HG03571 (cell line): ENCODE data around the gene CDK2AP2.
"Not testable (repeated sequence)": the region's sequence is repeated elsewhere in the genome, so short reads cannot be mapped to it uniquely, and the experiment has no call there.

Experiments
- ATAC-seq: cut with Tn5 transposase; IDR thresholded peaks from one replicate; pipeline ENCODE4 v1.9.1; 2021; ENCODE audit not compliant: unreplicated experiment

Gene CDK2AP2

DNA sequence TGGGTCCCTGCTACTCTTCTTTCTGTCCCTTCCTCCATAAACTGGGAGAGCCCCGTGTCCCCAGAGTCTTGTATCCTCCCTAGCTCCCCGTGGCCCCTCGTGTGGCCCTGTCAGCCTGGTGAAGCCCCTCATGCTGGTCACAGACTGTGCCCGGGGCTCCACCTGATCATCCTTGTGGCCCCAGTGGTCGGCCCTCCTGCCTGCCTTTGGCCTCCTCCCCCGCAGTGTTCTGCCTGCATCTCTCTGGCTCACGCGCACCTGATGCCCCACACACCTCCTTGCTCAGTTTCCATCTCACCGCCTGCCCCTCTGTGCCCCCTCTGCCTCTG, 16.5 kb upstream of the CDK2AP2 start:
- ATAC-seq: no peak

- no peak for ATAC-seq
Observed at GRCh38 chr11:67523556-67524479, 15.9 kb upstream of the CDK2AP2 start.

DNA sequence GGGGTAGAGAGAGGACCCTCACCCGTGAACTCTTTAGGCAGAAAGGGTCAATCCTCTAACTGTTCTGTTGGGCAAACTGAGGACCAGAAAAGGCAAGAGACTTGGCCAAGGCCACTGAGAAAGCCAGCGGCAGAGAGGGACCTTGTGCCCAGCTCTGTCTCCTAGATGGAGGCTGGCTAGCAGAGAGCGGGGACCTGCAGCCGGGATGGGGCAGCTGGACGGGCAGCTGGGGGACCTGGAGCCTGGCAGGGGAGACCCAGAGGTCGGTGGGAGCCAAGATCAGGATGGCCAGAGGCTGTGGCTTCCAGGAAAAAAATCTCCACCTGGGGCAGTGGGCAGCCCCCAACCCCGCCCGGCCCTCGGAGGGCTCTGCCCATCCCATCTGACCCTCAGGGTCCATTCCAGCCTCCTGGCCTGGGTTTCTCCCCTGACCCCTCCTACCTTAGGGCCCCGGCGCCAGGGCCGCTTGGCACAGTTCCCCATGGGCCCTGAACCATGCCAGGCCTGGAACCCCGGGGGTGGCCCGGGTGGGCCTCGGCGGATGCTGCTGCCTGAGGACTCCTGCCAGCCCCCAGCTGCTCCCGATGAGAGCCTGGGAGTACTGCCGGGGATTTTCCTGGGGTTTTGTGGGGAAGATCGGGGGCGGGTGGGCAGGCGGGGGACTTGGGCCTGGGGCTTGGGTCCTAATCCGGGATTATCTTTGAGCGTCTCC, 15.0 kb upstream of the CDK2AP2 start, which contains the start of gene CABP2:
CABP2 (minus strand) TSS at position 603 of the 712 bp plus-strand sequence; CDS start at position 483, 120 bp downstream.
- ATAC-seq: no peak

- ATAC-seq: no peak
Observed at GRCh38 chr11:67522338-67522737, 14.4 kb upstream of the CDK2AP2 start.

- ATAC-seq: no peak
Observed at GRCh38 chr11:67521924-67522323, 14.0 kb upstream of the CDK2AP2 start.

DNA sequence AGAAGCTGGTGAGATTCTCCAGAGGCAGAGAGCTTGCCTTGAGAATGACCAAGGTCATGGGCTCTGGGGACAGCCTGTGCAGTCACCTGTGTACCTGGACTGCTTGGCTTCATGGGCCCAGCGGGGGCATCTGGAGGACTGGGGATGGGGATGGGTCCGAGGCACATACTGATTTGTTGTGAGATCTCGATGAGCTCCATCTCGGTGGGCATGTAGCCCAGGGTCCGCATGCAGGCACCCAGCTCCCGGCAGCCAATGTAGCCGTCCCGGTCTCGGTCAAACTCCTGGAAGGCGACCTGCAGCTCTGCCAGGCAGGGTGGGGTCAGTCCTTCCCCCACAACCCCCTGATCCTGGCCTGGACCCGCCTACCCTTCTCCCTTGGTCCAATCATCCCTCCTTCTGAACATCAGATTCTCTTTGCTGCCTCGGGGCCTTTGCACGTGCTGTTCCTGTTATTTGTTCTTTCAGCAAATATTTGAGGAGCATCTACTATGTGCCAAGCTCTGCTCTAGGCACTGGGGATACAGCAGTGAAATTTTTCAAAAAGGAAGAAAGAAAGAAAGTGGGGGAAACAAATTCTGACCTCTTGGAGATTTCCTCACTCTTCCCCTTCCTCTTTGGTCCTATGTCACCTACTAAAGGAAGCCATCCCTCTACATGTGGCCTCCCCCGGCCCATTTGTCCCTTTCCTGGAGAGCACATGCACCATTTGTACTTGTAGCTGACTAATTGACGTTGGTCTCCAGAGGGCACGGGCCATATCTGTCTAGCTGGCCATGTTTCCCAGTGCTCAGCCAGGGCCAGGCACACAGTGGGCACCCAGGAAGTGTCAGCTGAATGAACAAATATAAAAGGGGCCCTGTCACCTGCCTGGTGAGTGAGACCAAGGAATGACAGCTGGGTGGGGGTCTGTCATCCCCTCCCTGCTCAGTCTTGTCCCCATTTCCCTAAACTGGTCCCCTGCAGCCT, 13.2 kb upstream of the CDK2AP2 start:
- ATAC-seq: no peak

DNA sequence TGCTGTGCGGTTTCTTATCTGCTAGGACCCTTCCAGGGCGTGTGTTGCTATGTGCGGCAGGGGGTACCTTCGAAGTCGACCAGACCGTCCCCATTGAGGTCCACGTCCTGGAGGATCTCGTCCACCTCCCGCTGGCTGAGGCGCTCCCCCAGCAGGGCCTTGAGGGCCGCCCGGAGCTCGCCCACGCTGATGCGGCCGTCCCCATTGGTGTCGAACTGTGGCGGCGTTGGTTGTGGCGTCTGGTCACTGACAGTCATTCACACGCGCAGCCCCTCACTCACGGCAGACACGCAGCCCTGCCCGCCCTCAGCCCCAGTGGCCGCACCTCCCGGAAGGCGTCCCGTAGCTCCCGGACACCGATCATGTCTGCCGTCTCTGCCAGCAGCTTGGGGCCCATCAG, 11.8 kb upstream of the CDK2AP2 start:
- no peak for ATAC-seq

- no peak for ATAC-seq
Observed at GRCh38 chr11:67517784-67518552, 10.0 kb upstream of the CDK2AP2 start.

DNA sequence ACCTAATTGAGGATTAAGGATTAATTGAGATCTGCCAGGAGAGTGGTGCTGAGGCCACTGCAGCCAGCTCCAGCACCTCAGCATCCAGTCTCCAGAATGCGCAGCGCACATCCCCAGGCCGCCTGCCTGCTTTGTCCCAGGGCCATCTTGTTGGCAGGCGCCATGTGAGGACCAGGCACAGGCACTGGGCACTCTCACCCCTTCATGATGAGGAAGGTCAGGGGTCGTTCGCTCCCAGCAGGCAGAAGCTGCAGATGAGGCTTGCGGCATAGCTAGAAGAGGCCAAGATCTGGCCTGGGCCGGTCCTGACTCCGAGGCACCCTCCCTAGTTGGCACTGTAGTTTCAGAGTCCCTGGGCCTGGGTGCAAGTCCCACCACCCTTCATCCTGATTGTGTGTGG, 8.8 kb upstream of the CDK2AP2 start:
- ATAC-seq: no peak

GRCh38 chr11:67514116-67514515, 6.2 kb upstream of the CDK2AP2 start:
- ATAC-seq: no peak

DNA sequence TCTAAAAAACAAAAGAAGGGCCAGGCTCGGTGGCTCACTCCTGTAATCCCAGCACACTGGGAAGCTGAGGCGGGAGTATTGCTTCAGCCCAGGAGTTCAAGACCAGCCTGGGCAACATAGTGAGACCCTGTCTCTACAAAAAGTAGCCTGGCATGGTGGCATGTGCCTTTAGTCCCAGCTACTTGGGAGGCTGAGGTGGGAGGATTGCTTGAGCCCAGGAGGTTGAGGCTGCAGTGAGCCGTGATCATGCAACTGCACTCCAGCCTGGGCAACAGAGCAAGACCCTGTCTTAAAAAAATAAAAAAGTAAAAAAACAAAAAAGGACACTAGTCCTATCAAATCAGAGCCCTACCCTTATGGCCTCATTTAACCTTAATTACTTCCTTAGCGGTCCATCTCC, 3.6 kb upstream of the CDK2AP2 start:
- ATAC-seq: not testable (repeated sequence)

DNA sequence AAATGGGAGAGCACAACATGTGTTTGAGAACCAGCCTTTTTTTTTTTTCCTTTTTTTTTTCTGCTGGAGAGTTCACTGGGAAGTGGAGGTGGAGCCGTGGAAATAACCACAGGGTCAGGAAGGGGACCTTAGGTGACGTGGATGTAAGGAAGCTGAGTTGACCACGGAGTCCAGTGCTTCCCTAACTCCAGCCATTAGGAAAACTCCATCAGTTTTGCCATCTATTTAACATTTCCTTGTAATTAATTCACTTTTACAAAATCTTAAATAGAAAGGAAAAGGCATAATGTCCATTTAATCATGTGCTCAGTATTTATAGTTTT, 2.0 kb upstream of the CDK2AP2 start:
- no peak for ATAC-seq

DNA sequence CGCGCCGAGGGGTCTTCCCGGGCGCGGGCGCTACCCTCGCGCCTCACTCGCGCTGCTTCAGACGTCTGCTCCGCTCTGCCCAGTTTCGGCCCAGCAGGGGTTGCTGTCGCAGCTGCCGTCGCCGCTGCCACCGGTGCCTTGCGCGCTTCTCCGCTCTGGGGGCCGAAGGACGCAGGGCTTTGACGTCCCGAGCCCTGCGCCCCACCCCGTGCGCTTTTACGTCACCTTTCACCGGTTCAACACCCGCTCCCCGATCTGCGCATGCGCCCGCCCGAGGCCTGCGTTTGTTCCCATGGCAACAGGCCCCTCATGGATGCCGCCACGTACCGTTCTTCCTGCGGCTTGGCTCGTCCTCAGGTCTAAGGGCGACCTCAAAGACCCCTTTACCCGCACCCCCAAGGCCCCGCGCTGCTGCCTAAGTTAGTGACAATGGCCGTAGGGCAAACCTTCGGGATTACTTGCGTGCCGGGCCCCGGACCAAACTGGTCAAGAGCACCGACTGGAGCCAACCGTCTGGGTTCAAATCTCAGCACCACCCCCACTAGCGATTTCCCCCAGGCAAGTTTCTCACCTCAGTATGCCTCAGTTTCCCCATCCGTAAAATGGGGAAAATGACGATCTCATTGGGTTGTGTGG, 642 bp upstream of the CDK2AP2 start:
- ATAC-seq: peak; percentile 32

DNA sequence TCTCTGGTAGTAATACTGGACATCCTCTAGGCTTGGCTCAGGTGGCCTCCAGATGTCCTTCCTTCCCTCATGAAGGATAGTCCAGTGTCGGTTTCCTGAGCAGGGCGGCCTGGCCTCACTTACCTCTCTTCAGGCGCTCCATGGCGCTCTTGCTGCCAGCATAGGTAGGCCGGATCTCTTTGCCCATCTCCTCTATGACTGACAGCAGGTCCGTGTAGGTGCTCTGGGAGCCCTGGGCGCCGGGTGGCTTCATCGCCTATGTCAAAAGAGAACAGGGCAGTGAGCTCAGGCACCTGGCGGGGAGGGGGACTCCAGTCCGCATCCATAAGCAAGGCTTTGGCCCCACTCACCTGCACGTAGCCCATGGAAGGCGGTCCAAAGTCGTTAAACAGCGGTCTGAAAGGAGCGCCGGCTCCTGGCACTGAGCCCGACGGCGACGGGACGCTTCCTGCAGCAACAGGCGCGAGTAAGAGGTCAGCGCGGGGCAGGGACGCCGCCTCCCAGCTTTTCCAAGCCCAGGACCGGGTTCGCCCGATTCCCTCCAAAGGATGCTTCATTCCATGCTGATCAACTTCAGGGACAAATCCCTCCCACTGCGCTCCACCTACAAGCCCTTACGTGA, 609 bp downstream of the CDK2AP2 start:
- no peak for ATAC-seq

- no peak for ATAC-seq
Observed at GRCh38 chr11:67506426-67507051, 1.4 kb downstream of the CDK2AP2 start.

GRCh38 chr11:67505605-67506396, 2.2 kb downstream of the CDK2AP2 start:
- peak; percentile 28 for ATAC-seq

DNA sequence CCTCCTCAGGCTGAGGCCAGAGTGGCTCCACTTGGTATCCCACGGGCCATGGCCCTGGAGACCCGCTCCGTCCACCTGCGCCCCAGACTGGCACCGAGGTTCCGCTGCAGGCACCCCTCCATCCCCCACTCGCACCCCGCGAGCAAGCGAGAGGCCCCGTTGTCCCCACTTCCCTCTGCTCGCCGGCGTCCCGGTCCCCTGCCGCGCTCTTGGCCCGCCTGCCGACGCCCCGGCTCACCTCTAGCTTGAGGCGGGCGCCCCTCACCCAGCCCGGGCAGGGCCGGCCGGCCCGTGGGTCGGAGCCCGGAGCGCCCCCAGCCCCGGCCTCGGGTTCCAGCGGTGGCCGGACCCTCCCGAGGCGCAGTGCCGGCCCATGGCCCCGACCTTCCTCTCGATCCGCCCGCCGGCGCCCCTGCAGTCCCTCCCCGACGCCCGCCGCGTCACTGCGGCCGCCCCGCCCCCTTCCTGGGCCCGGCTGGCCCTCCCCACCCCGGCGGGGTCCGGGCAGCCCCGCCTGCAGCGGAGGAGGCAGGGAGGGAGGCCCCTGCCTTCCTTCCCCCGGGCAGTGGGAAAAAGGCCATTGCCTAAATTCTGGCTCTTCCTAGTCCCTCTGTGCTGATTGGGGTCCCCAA, 2.9 kb downstream of the CDK2AP2 start, which contains the start of gene PITPNM1:
PITPNM1 (minus strand) TSS at position 414 of the 632 bp plus-strand sequence. CDS start 1,183 bp downstream, outside the sequence.
- ATAC-seq: no peak
